Pancreas (tissue), 10 donors: ENCODE data around the gene TMEM150B. TPM values are rescaled to one million over a fixed set of nuclear protein-coding genes. Genes with fewer than 3 reads are reported as not detected.

ENCODE experiments used
- ATAC-seq, 4 donors: fragments of 200-7000 bp; cut with Tn5 transposase; one replicate each; pipeline versions ENCODE4 v1.8.0 to v1.9.1; 2020; ENCODE audit warnings: mild to moderate bottlenecking in 4 of 4, moderate library complexity in 4 of 4
- DNase-seq, 6 donors: peaks; one replicate each; pipeline ENCODE4 v3.0.0-alpha.2; 2020
- FAIRE-seq: peaks from 2 replicates; lab custom pipeline; 2012; peaks lifted over from hg19 to GRCh38; lab: Jason Lieb, UNC
- H3K27ac ChIP-seq, 4 donors: fragments of 200-600 bp; sonication (generic); 1 replicate in 3 of 4; 2 replicates in 1 of 4; pipeline versions ENCODE4 v1.5.0 to v1.8.0; 2020
- H3K27me3 ChIP-seq, 4 donors: fragments of 200-600 bp; one replicate each; pipeline ENCODE4 v1.8.0; 2021
- H3K36me3 ChIP-seq, 3 donors: fragments of 200-600 bp; sonication (generic) in 1 of 3; one replicate each; pipeline versions ENCODE4 v1.5.0 to v1.8.0; 2020 to 2021
- H3K4me1 ChIP-seq, 3 donors: fragments of 200-600 bp; one replicate each; pipeline ENCODE4 v1.8.0; 2021
- H3K4me3 ChIP-seq, 4 donors: fragments of 200-600 bp; sonication (generic) in 2 of 4; one replicate each; pipeline versions ENCODE4 v1.5.0 to v1.8.0; 2020 to 2021
- H3K9me3 ChIP-seq, 4 donors: fragments of 200-600 bp; one replicate each; pipeline ENCODE4 v1.8.0; 2021
- WGBS, 2 donors: extraction: QIAGEN DNeasy Blood & Tissue Kit; methylation state at CpG; one replicate each; pipeline ENCODE4 v1.1.7; 2013; 5-methylcytosine and 5-hydroxymethylcytosine counted together
- intact Hi-C, 3 donors: fragments of 100-400 bp; cut with DNase I; formaldehyde crosslinking; loops; one replicate each; pipeline versions ENCODE4 v1.11.1 to v1.14.2; 2022
- polyA plus RNA-seq, 2 donors: library from polyadenylated mRNA; stranded (reverse); fragments of 200-250 nt; gene quantifications; one replicate each; pipeline ENCODE4 v1.2.3, GENCODE V29; 2013
- total RNA-seq, 6 donors: library from RNA; stranded (reverse); fragmentation: NEBNext Ultra II Directional in 4 of 6; extraction: Animal tissue kit (Norgen Biotek cat#: 25700) in 4 of 6; gene quantifications; one replicate each; pipeline versions ENCODE4 v1.2.1 to v1.2.4, GENCODE V29; 2021 to 2023
- TF ChIP-seq, protein P1 (sequence below), 4 donors: fragments of 200-600 bp; sonication (generic) in 3 of 4; IDR thresholded peaks; one replicate each; pipeline versions ENCODE4 v1.5.0 to v1.8.0; 2021; ENCODE audit warnings: antibody characterized with exemption in 4 of 4
- donor health status: healthy with polysubstance abuse.
- donor health status: DM: no; HTN: no; CAD: no; lungs with moderate emphysema.
- donor health status: DM: no; HTN: no; CAD: no.
- donor health status: control.
- donor health status: control.
- donor health status: Bipolar disorder and iron deficiency.
- donor health status: DM: yes; HTN: yes; CAD: no.
- donor health status: DM: no; HTN: no; CAD: no.
- donor health status: DM: no; HTN: no; CAD: no.
- donor health status: DM: yes; HTN: yes; CAD: no.

TMEM150B gene
- total and polyA plus RNA-seq, 8 donors, result 0.14 to 1.3 (median 0.57) TPM; not detected in 4

DNA sequence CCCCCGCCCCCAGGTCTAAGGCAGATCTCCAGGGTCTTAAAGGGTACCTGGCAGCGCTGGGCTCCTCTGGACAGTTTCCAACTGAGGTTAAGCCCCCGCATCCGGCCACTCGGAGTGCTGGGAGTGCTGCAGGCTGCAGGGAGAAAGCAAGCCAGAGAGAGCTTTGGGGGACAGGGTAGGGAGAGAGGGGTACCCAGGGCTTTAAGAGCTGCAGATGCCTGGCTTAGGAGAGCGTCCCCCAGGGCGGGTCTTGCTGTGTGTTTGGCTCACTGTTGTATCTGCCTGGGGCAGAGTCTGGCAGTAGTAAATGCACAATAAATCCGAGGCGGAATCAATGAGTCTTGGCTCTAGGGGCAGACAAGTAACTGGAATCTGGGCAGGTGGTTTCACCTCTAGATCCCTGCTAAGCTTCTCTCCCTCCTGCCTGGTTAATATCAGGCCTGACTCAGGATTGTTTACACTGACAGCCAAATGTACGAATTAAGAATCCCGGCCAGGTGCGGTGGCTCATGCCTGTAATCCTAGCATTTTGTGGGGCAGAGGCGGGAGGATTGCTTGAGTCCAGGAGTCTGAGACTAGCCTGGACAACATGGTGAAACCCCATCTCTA is 30.2 kb upstream of the TMEM150B start:
- FAIRE-seq, result no peak
- no peak overlapping the region for H3K27ac ChIP-seq
- peaks cover 0 to 3% (median 0%) of the 10 kb centered on the region in 3 donors for H3K4me1 ChIP-seq
- no peaks in the 10 kb centered on the region for H3K36me3 ChIP-seq
- TF ChIP-seq, protein P1, sequence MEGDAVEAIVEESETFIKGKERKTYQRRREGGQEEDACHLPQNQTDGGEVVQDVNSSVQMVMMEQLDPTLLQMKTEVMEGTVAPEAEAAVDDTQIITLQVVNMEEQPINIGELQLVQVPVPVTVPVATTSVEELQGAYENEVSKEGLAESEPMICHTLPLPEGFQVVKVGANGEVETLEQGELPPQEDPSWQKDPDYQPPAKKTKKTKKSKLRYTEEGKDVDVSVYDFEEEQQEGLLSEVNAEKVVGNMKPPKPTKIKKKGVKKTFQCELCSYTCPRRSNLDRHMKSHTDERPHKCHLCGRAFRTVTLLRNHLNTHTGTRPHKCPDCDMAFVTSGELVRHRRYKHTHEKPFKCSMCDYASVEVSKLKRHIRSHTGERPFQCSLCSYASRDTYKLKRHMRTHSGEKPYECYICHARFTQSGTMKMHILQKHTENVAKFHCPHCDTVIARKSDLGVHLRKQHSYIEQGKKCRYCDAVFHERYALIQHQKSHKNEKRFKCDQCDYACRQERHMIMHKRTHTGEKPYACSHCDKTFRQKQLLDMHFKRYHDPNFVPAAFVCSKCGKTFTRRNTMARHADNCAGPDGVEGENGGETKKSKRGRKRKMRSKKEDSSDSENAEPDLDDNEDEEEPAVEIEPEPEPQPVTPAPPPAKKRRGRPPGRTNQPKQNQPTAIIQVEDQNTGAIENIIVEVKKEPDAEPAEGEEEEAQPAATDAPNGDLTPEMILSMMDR (IDR thresholded peaks at IDR 0.05), result no peak
- no peak for DNase-seq
- H3K4me3 ChIP-seq, result no peak overlapping the region
- H3K9me3 ChIP-seq, result no peaks in the 10 kb centered on the region
- no peak for ATAC-seq
- intact Hi-C loops, result no loop called here
- 22 to 27% methylated on average over 12 of the region's 13 CpGs for WGBS, 2 donors
- peaks cover 0 to 5% (median 0%) of the 10 kb centered on the region in 4 donors for H3K27me3 ChIP-seq

- peaks cover 0 to 3% (median 0%) of the 10 kb centered on the region in 3 donors for H3K4me1 ChIP-seq
- intact Hi-C loops, result no loop called here
- TF ChIP-seq, protein P1 (IDR thresholded peaks at IDR 0.05), result no peak
- no peaks in the 10 kb centered on the region for H3K9me3 ChIP-seq
- ATAC-seq (no peak), FAIRE-seq (no peak), DNase-seq (no peak)
- whole genome bisulfite sequencing, 2 donors, result 6 to 7% methylated on average over 26 to 40 of the region's 43 CpGs
- H3K4me3 ChIP-seq, result peak within 1 kb of the TSS in 3 of 4 donors; percentile 16 to 43 (median 18)
- peaks cover 0 to 5% (median 0%) of the 10 kb centered on the region in 4 donors for H3K27me3 ChIP-seq
- H3K27ac ChIP-seq, result no peak within 1 kb of the TSS
- H3K36me3 ChIP-seq, result no peaks in the 10 kb centered on the region
Measured at GRCh38 chr19:55354698-55355212, 29.6 kb upstream of the TMEM150B start, which contains the start of gene COX6B2. COX6B2 (minus strand) TSS chr19:55354719; CDS start chr19:55354521, 198 bp downstream.

DNA sequence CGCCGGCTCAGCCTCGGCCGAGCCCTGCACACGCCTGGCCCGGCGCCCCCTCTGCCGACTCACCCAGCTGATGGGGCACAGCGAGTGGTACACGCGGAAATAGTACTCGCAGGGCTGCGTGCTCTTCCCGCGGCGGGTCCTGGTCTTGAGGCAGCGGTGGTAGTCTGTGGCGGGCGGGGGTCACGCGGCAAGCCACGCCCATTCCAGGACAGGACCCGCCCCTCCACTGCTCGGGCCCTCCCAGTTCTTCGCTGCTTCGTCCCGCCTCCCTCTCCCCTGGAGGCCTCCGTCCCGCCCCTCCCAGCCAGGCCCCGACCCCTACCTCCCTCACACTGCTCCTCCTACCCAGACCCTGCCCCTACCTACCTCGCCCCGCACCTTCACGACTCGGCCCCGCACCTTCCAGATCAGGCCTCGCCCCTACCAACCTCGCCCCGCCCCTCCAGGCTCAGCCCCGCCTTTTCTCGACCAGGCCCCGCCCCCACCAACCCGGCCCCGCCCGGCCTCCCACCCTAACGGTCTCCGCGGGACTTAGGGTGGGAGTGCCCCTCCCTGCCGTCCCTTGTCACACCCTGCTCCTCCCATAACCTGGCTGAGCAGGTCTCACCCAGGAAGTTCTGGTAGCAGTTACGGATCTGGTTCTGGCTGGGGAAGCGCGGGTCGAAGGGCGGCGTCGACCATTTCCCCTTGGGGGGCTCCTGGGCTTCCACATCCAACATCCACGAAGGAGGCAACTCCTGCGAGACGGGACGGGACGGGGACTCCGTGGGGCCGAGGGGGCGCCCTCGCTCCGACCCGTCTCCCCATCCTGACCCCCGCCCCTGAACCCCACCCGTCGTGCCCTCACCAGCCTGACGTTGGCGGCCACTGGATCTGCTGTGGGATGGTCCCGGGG is 28.9 kb upstream of the TMEM150B start:
- 2 to 4% methylated on average over 62 to 72 of the region's 72 CpGs for WGBS, 2 donors
- ATAC-seq, result peak; percentile 80 to 98 (median 89)
- Histone ChIP-seq H3K4me3 (peak overlapping the region in 3 of 4 donors; percentile 16 to 43 (median 18)), H3K9me3 (no peaks in the 10 kb centered on the region), H3K36me3 (no peaks in the 10 kb centered on the region), H3K27me3 (peaks cover 0 to 5% (median 0%) of the 10 kb centered on the region in 4 donors), H3K4me1 (peaks cover 0 to 3% (median 0%) of the 10 kb centered on the region in 3 donors), H3K27ac (no peak overlapping the region)
- no peak for FAIRE-seq
- TF ChIP-seq, protein P1 (IDR thresholded peaks at IDR 0.05), result no peak
- intact Hi-C loops, result no loop called here
- peak in 5 of 6 donors; percentile 64 to 84 (median 76) for DNase-seq

- intact Hi-C loops, result no loop called here
- Histone ChIP-seq H3K27me3 (peaks cover 0 to 5% (median 0%) of the 10 kb centered on the region in 4 donors), H3K4me3 (peak overlapping the region in 3 of 4 donors; percentile 16 to 43 (median 18)), H3K4me1 (peaks cover 0 to 3% (median 0%) of the 10 kb centered on the region in 3 donors), H3K36me3 (no peaks in the 10 kb centered on the region), H3K27ac (no peak overlapping the region), H3K9me3 (no peaks in the 10 kb centered on the region)
- DNase-seq (no peak), ATAC-seq (peak in 1 of 4 donors; percentile 6), FAIRE-seq (no peak)
- TF ChIP-seq, protein P1 (IDR thresholded peaks at IDR 0.05), result no peak
- WGBS, 2 donors, result 2 to 3% methylated on average over 24 of the region's 24 CpGs
Measured at GRCh38 chr19:55353356-55353802, 28.2 kb upstream of the TMEM150B start.
